Measurements from ENCODE around the gene OSBPL8. TPM values are rescaled to one million over a fixed set of nuclear protein-coding genes. Genes with fewer than 3 reads are reported as not detected.

Gene OSBPL8
- total RNA-seq, 1 donor from 2014 or later = 119 TPM

DNA sequence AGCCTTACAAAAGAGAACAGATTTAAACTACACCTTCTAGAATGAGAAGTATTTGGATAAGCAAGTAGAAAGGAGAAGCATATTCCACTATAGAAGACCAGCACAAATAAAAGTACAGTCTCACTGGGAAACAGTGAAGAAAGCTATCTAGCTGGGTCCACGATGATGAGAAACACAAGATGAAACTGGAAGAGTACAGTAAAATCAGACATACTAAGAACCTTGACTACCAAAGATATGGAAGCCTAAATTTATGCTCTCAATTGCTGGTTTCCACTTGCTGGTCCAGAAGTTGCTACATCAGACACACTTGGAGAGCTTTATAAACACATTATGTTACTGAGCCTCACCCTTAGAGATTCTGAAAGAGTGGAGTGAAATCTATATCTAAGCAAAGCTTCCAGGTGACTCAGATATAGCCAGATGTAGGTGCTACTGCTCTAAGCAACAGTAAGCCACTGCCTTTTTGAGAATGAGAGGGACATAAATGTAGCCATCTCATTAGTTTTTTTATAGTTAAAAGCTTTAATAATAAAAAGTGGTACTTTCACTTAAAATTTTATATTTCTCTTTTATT lies 115.1 kb downstream of the OSBPL8 start:
- Mint-ChIP-seq H3K9me3 (ENCODE audit: unreplicated experiment) (no peaks in the 10 kb centered on the region), H3K27me3 (ENCODE audit: low read depth, unreplicated experiment) (no peaks in the 10 kb centered on the region), H3K36me3 (ENCODE audit: low read depth, unreplicated experiment) (peaks cover 4% of the 10 kb centered on the region), H3K27ac (ENCODE audit: unreplicated experiment) (no peak overlapping the region), H3K4me3 (ENCODE audit: unreplicated experiment) (no peak overlapping the region), H3K4me1 (ENCODE audit: low read depth, unreplicated experiment) (peaks cover 14% of the 10 kb centered on the region)
- Histone ChIP-seq H3K4me3 (ENCODE audit: insufficient read depth, low read depth, low read length) (no peak overlapping the region), H3K9me3 (ENCODE audit: insufficient read depth, low read depth, low read length) (no peaks in the 10 kb centered on the region), H3K27me3 (ENCODE audit: insufficient read depth, low read length) (no peaks in the 10 kb centered on the region), H2AFZ (ENCODE audit: low read depth, low read length) (no peak overlapping the region), H3K79me2 (ENCODE audit: insufficient read depth, low read length) (peaks cover 50% of the 10 kb centered on the region), H3K4me2 (ENCODE audit: low read length) (no peak overlapping the region), H4K20me1 (ENCODE audit: insufficient read depth, low read length) (peaks cover 9% of the 10 kb centered on the region), H3K9ac (ENCODE audit: low read length) (no peak overlapping the region), H3K36me3 (ENCODE audit: insufficient read depth, low read length) (no peaks in the 10 kb centered on the region), H3K4me1 (ENCODE audit: insufficient read depth, low read length) (peaks cover 5% of the 10 kb centered on the region), H3K27ac (ENCODE audit: low read depth, low read length) (no peak overlapping the region)
- FAIRE-seq (no peak), DNase-seq (ENCODE audit: low read depth) (no peak)
- TF ChIP-seq, protein P1, sequence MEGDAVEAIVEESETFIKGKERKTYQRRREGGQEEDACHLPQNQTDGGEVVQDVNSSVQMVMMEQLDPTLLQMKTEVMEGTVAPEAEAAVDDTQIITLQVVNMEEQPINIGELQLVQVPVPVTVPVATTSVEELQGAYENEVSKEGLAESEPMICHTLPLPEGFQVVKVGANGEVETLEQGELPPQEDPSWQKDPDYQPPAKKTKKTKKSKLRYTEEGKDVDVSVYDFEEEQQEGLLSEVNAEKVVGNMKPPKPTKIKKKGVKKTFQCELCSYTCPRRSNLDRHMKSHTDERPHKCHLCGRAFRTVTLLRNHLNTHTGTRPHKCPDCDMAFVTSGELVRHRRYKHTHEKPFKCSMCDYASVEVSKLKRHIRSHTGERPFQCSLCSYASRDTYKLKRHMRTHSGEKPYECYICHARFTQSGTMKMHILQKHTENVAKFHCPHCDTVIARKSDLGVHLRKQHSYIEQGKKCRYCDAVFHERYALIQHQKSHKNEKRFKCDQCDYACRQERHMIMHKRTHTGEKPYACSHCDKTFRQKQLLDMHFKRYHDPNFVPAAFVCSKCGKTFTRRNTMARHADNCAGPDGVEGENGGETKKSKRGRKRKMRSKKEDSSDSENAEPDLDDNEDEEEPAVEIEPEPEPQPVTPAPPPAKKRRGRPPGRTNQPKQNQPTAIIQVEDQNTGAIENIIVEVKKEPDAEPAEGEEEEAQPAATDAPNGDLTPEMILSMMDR (IDR thresholded peaks at IDR 0.05; ENCODE audit: insufficient read depth, low read depth, low read length) = no peak
- TF ChIP-seq EZH2 (IDR thresholded peaks at IDR 0.05; ENCODE audit: insufficient read depth, low read length) = no peak

DNA sequence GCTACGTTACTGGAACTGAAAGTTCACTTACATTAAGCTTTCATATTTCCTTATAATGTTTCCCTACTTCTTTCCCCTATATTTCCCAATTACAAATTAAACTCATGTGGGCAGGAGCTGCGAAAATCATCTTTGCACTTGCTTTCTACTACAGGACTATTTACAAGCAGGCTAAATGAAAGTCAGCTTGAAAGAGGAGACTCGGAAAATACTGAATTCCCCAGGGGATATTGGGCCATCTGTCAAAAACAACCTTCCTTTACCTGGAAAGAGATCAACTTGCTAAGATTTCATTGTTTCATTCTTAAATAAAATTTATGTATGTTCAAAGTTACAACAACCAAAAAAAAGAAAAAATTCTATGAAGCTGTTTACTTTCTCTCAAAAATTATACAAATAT lies 118.6 kb downstream of the OSBPL8 start:
- no peaks in the 10 kb centered on the region for H3K9me3 Mint-ChIP-seq (ENCODE audit: unreplicated experiment)
- FAIRE-seq = no peak

DNA sequence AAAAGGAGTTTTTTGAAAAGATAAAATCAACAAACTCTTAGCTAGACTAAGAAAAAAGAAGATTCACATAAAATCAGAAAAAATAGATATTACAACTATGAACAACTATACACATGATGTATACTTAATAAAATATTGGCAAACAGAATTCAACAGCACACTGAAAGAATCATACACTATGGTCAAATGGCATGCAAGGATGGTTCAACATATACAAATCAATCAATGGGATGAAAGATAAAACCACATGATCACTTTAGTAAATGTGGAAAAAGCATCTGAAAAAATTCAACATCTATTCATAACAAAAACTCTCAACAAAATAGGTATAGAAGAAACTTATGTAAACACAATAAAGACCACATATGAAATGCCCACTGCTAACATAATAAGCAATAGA lies 126.8 kb downstream of the OSBPL8 start:
- H3K9ac ChIP-seq (ENCODE audit: low read length) = no peak overlapping the region
- peaks cover 6% of the 10 kb centered on the region for H3K36me3 Mint-ChIP-seq (ENCODE audit: low read depth, unreplicated experiment)
- H3K4me1 ChIP-seq (ENCODE audit: insufficient read depth, low read length) = no peaks in the 10 kb centered on the region
- peaks cover 64% of the 10 kb centered on the region for H3K79me2 ChIP-seq (ENCODE audit: insufficient read depth, low read length)
- no peaks in the 10 kb centered on the region for H3K27me3 Mint-ChIP-seq (ENCODE audit: low read depth, unreplicated experiment)
- no peak overlapping the region for H3K27ac ChIP-seq (ENCODE audit: low read depth, low read length)
- DNase-seq (ENCODE audit: low read depth) (no peak), FAIRE-seq (no peak)
- peaks cover 1% of the 10 kb centered on the region for H3K9me3 Mint-ChIP-seq (ENCODE audit: unreplicated experiment)
- no peak overlapping the region for H2AFZ ChIP-seq (ENCODE audit: low read depth, low read length)
- TF ChIP-seq, protein P1 (IDR thresholded peaks at IDR 0.05; ENCODE audit: insufficient read depth, low read depth, low read length) = no peak
- no peak for TF ChIP-seq EZH2 (IDR thresholded peaks at IDR 0.05; ENCODE audit: insufficient read depth, low read length)
- H4K20me1 ChIP-seq (ENCODE audit: insufficient read depth, low read length) = peaks cover 7% of the 10 kb centered on the region
- H3K27ac Mint-ChIP-seq (ENCODE audit: unreplicated experiment) = no peak overlapping the region
- no peak overlapping the region for H3K4me3 ChIP-seq (ENCODE audit: insufficient read depth, low read depth, low read length)
- no peak overlapping the region for H3K4me3 Mint-ChIP-seq (ENCODE audit: unreplicated experiment)
- H3K4me2 ChIP-seq (ENCODE audit: low read length) = no peak overlapping the region
- no peaks in the 10 kb centered on the region for H3K36me3 ChIP-seq (ENCODE audit: insufficient read depth, low read length)
- peaks cover 1% of the 10 kb centered on the region for H3K4me1 Mint-ChIP-seq (ENCODE audit: low read depth, unreplicated experiment)
- no peaks in the 10 kb centered on the region for H3K9me3 ChIP-seq (ENCODE audit: insufficient read depth, low read depth, low read length)
- H3K27me3 ChIP-seq (ENCODE audit: insufficient read depth, low read length) = no peaks in the 10 kb centered on the region

More for the DNA sequence above, 118.6 kb downstream of the OSBPL8 start:
- H3K4me1 Mint-ChIP-seq (ENCODE audit: low read depth, unreplicated experiment) = peaks cover 8% of the 10 kb centered on the region
- Histone ChIP-seq H3K9ac (ENCODE audit: low read length) (no peak overlapping the region), H3K36me3 (ENCODE audit: insufficient read depth, low read length) (no peaks in the 10 kb centered on the region), H3K79me2 (ENCODE audit: insufficient read depth, low read length) (peaks cover 39% of the 10 kb centered on the region), H3K4me3 (ENCODE audit: insufficient read depth, low read depth, low read length) (no peak overlapping the region), H3K27ac (ENCODE audit: low read depth, low read length) (no peak overlapping the region), H3K4me1 (ENCODE audit: insufficient read depth, low read length) (no peaks in the 10 kb centered on the region), H3K4me2 (ENCODE audit: low read length) (no peak overlapping the region), H3K27me3 (ENCODE audit: insufficient read depth, low read length) (no peaks in the 10 kb centered on the region), H4K20me1 (ENCODE audit: insufficient read depth, low read length) (peaks cover 9% of the 10 kb centered on the region), H2AFZ (ENCODE audit: low read depth, low read length) (no peak overlapping the region), H3K9me3 (ENCODE audit: insufficient read depth, low read depth, low read length) (no peaks in the 10 kb centered on the region)
- no peaks in the 10 kb centered on the region for H3K27me3 Mint-ChIP-seq (ENCODE audit: low read depth, unreplicated experiment)
- H3K27ac Mint-ChIP-seq (ENCODE audit: unreplicated experiment) = no peak overlapping the region
- H3K4me3 Mint-ChIP-seq (ENCODE audit: unreplicated experiment) = no peak overlapping the region
- TF ChIP-seq, protein P1 (IDR thresholded peaks at IDR 0.05; ENCODE audit: insufficient read depth, low read depth, low read length) = no peak
- no peak for DNase-seq (ENCODE audit: low read depth)
- H3K36me3 Mint-ChIP-seq (ENCODE audit: low read depth, unreplicated experiment) = peaks cover 2% of the 10 kb centered on the region

Measured in astrocyte (in vitro differentiated cells and primary cell).